ENCODE results near the gene DEDD2.

DEDD2 gene

DNA sequence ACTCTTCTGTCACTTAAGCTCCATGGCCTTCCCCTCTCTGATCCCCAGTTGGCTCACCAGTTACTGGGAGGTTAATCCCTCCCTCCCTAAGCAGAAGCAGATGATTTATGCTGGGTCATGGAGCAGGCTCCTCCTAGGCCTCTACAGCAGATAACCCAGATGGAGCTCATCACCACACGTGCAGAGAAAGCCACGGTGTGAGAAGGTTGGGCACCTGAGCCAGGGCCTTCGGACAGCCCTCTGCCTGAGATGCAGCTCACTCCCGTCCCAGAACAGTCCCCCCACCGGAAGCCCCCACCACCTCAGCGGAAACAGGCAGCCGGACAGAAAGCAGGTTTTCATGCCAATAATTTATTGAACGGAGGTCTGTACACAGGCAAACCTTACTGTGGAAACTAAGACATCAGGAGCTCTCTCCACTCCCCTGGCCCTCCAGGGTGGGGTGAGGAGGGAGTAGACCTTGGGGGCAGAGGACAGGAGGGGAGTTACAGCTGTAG lies 12.4 kb upstream of the DEDD2 start:
- no peaks in the 10 kb centered on the region for H3K27me3 ChIP-seq (replicated peaks; ENCODE audit: control insufficient read depth, insufficient read depth, low read length)
- DNase-seq (ENCODE audit: extremely low read depth, insufficient read length): no peak
- TF ChIP-seq CTCF (IDR thresholded peaks at IDR 0.05; ENCODE audit: insufficient read depth, low read length, poor library complexity, severe bottlenecking): no peak
- H3K4me3 ChIP-seq (replicated peaks; ENCODE audit: low read depth, low read length): no peak overlapping the region
- peaks cover 55% of the 10 kb centered on the region for H3K36me3 ChIP-seq (ENCODE audit: control insufficient read depth, insufficient read depth, low read length)

DNA sequence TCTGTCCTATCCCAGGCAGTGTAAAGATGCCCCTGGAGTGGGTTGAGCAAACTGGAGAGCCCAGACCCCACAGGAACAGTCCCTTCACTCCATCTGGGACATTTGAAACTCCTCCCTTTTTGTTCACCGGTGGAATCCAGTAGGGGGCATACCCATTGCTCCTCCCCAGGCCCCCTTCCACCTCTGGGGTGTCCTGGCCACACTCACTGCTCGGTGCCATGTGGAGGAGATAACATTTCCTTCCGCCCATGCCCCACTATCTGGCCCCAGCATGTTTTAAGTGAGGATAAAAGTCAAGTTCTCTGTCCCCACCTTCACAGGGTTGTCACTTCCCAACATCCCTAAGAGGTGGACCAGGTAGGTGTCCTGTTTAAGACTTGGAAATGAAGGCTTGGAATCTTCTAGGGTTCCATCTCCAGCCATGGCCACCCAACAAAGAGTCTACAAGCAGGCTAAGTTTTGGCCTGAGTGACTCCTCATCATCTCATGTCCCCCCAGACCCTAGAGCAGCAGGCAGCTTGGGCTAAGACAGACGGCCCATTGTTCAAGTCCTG lies 11.9 kb upstream of the DEDD2 start:
- peaks cover 57% of the 10 kb centered on the region for H3K36me3 ChIP-seq (ENCODE audit: control insufficient read depth, insufficient read depth, low read length)
- TF ChIP-seq CTCF (IDR thresholded peaks at IDR 0.05; ENCODE audit: insufficient read depth, low read length, poor library complexity, severe bottlenecking): no peak

DNA sequence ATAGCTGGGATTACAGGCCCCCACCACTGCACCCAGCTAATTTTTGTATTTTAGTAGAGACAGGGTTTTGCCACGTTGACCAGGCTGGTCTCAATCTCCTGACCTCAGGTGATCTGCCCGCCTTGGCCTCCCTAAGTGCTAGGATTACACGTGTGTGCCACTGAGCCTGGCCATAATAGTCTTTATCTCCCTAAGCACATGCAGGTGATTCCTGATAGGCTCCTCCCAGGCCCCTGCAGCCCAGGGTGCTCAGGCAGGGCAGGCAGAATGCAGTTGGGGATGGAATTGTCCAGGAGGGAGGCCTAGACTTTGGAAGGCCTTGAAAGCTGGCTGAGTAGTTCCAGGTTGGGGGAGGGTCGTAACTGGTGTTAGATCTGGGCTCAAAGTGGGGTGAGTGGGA lies 11.2 kb upstream of the DEDD2 start:
- H3K27me3 ChIP-seq (replicated peaks; ENCODE audit: control insufficient read depth, insufficient read depth, low read length): no peaks in the 10 kb centered on the region
- TF ChIP-seq CTCF (IDR thresholded peaks at IDR 0.05; ENCODE audit: insufficient read depth, low read length, poor library complexity, severe bottlenecking): no peak
- H3K4me3 ChIP-seq (replicated peaks; ENCODE audit: low read depth, low read length): no peak overlapping the region
- H3K36me3 ChIP-seq (ENCODE audit: control insufficient read depth, insufficient read depth, low read length): peaks cover 55% of the 10 kb centered on the region
- no peak for DNase-seq (ENCODE audit: extremely low read depth, insufficient read length)

More for the DNA sequence above, 11.9 kb upstream of the DEDD2 start:
- DNase-seq (ENCODE audit: extremely low read depth, insufficient read length): no peak
- Histone ChIP-seq H3K4me3 (replicated peaks; ENCODE audit: low read depth, low read length) (no peak overlapping the region), H3K27me3 (replicated peaks; ENCODE audit: control insufficient read depth, insufficient read depth, low read length) (no peaks in the 10 kb centered on the region)

DNA sequence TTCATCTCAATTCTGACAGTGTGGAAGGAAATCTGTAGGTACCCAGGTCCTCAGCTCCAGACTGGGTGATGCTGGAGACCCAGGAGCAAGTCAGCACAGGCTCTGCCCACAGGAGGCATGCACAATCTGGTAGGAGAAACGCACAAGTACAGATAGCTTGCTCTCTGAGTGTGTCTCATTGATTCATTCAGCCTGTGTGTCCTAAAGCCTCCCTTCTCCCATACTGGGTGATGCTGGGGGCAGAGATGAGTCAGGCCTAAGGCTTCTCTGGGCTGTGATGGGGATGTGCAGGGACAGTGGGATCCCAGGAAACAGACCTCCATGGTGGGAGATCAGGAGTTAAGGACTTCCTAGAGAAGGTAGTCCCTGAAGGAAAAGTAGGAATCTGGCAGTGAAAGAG lies 9.4 kb upstream of the DEDD2 start:
- H3K36me3 ChIP-seq (ENCODE audit: control insufficient read depth, insufficient read depth, low read length): peaks cover 44% of the 10 kb centered on the region
- no peak for DNase-seq (ENCODE audit: extremely low read depth, insufficient read length)
- no peak overlapping the region for H3K4me3 ChIP-seq (replicated peaks; ENCODE audit: low read depth, low read length)
- no peaks in the 10 kb centered on the region for H3K27me3 ChIP-seq (replicated peaks; ENCODE audit: control insufficient read depth, insufficient read depth, low read length)
- no peak for TF ChIP-seq CTCF (IDR thresholded peaks at IDR 0.05; ENCODE audit: insufficient read depth, low read length, poor library complexity, severe bottlenecking)

DNA sequence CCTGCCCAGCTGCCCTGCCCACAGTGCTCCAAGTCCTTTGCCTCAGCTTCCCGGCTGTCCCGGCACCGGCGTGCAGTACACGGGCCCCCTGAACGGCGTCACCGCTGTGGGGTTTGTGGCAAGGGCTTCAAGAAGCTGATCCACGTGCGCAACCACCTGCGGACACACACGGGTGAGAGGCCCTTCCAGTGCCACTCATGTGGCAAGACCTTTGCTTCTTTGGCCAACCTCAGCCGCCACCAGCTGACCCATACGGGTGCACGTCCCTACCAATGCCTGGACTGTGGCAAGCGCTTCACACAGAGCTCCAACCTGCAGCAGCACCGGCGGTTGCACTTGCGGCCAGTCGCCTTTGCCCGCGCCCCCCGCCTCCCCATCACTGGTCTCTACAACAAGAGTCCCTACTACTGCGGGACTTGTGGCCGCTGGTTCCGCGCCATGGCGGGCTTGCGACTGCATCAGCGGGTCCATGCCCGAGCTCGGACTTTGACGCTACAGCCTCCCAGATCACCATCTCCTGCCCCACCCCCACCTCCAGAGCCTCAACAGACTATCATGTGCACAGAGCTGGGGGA lies 8.3 kb upstream of the DEDD2 start:
- no peak for TF ChIP-seq CTCF (IDR thresholded peaks at IDR 0.05; ENCODE audit: insufficient read depth, low read length, poor library complexity, severe bottlenecking)
- H3K36me3 ChIP-seq (ENCODE audit: control insufficient read depth, insufficient read depth, low read length): peaks cover 42% of the 10 kb centered on the region
- no peak for DNase-seq (ENCODE audit: extremely low read depth, insufficient read length)

More for the DNA sequence above, 8.3 kb upstream of the DEDD2 start:
- no peak overlapping the region for H3K4me3 ChIP-seq (replicated peaks; ENCODE audit: low read depth, low read length)
- no peaks in the 10 kb centered on the region for H3K27me3 ChIP-seq (replicated peaks; ENCODE audit: control insufficient read depth, insufficient read depth, low read length)

Data from GM06990 (cell line).